GM10248 (cell line): ENCODE data around the gene PRKG1.

ENCODE experiments used
- CTCF ChIA-PET: fragments of 300-600 bp; sonication (Branson Sonifier 250); formaldehyde crosslinking; extraction: SDS; loops from one replicate; lab custom pipeline; 2021; ENCODE audit warnings: antibody characterized with exemption; lab: Yijun Ruan, JAX
- POLR2A ChIA-PET: fragments of 350-650 bp; sonication (Branson Sonifier 250); formaldehyde crosslinking; extraction: SDS; loops from one replicate; lab custom pipeline; 2020; ENCODE audit warnings: antibody characterized with exemption; lab: Yijun Ruan, JAX
- DNase-seq: peaks from one replicate; pipeline ENCODE4 v3.0.0; 2012; ENCODE audit errors: extremely low spot score
- TF ChIP-seq, protein P1 (sequence below): IDR thresholded peaks from 2 replicates; pipeline ENCODE4 v1.5.1; 2012; ENCODE audit warnings: mild to moderate bottlenecking, low read depth; ENCODE audit errors: extremely low read depth, missing control alignments, control extremely low read depth

Gene PRKG1

DNA sequence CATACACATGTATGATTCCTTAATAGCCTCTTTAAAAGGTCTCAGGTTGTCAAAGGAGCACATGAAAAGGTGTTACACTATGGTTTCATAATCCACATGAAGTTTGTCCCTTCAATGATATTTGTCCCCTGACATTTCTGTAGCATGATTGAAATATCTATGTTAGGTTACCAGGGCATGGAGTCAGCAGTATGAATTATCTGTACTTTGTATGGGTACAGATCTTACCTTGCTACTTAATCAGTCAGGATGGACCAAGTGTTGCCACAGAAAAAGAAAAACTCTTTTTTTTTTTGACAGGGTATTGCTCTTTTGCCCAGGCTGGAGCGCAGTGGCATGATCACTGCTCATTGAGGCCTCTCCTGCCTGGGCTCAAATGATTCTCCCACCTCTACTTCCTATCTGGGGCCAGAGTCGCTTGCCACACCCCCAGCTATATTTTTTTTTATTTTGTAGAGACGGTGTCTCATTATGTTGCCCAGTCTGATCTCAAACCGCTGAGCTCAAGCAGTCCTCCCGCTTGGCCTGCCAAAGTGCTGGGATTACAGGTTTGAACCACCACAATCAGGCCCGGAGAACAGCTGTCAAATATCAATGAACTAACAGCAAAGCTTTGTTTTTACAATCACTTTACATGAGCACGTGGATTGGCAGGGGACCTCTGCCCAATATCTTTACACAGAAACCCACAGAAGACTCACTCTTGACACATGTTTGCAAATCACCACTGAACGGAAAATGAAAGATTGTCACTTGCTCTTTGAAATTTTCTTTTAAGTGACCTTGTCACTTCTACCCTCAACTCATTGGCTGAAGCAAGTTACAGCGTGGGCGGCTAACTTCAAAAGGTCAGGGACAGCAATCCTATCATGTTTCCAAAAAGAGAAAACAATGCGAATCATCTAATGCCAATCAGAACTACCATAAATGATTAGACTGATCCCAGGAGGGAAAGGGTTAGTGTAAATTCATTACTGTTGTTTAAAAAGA is 140.2 kb downstream of the PRKG1 start:
- POLR2A ChIA-PET: no interaction called here
- TF ChIP-seq, protein P1, sequence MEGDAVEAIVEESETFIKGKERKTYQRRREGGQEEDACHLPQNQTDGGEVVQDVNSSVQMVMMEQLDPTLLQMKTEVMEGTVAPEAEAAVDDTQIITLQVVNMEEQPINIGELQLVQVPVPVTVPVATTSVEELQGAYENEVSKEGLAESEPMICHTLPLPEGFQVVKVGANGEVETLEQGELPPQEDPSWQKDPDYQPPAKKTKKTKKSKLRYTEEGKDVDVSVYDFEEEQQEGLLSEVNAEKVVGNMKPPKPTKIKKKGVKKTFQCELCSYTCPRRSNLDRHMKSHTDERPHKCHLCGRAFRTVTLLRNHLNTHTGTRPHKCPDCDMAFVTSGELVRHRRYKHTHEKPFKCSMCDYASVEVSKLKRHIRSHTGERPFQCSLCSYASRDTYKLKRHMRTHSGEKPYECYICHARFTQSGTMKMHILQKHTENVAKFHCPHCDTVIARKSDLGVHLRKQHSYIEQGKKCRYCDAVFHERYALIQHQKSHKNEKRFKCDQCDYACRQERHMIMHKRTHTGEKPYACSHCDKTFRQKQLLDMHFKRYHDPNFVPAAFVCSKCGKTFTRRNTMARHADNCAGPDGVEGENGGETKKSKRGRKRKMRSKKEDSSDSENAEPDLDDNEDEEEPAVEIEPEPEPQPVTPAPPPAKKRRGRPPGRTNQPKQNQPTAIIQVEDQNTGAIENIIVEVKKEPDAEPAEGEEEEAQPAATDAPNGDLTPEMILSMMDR: no peak
- CTCF ChIA-PET: interaction anchor here (1.3 kb wide), 1 partner anchor 175 kb away, joined by 3 read pairs; no protein-coding TSS in a partner anchor
- DNase-seq: no peak

DNA sequence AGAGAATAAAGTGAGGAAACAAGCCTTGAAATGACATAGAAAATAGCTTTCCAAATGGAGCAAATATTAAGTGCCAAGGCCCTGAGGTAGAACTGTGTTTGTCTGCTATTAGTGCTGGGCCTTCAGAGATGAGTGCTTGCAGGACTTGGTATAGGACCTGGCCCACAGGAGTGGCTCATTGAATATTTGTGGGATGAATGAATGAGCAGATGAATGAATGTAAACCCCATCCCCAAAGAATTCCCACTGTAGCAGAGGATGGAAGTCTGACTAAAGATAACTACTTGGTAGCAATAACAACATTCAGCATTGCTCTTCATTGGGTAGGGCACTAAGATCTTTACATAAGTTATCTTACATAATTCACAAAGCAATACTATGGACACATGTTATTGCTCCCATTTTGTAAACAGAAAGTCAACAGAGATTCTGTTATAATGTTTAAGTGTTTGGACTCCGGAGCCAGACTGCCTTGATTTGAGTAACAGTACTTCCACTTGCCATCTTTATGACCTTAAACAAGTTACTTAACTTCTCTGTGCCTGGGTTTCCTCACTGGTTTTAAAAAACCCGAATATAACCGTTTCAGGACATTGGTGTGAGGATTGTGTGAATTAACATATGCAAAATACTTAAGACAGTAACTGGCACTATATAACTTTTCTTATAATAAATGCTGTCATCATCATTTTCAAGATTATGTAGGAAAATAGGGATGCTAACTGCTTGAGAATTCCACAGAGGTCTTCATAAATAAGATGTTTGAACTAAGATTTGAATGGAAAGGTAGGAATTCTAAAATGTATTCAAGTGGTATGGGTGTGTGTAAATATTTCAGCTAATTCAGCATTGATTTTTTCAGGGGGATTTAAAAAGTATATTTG is 141.9 kb downstream of the PRKG1 start:
- TF ChIP-seq, protein P1: no peak
- DNase-seq: no peak
- ChIA-PET CTCF (no interaction called here), POLR2A (no interaction called here)

DNA sequence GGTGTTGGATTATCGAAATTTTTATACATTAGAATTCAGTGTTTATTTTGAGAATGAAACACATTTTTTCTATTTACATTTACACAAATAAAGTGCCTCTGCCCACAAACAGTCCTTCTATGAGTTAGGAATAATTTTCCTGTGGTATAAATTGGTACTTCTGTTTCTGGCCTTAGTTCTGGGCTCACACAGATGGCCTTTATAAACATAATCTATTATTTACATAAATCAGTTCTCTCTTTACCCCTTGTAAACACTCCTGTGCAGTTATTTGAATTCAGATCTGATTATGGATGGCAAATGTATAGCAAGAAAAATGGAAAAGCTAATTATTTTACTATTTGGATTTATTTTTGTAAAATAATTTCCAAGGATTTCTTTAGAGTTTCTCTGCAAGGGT is 143.2 kb downstream of the PRKG1 start:
- ChIA-PET CTCF (no interaction called here), POLR2A (no interaction called here)
- TF ChIP-seq, protein P1: no peak
- DNase-seq: no peak

DNA sequence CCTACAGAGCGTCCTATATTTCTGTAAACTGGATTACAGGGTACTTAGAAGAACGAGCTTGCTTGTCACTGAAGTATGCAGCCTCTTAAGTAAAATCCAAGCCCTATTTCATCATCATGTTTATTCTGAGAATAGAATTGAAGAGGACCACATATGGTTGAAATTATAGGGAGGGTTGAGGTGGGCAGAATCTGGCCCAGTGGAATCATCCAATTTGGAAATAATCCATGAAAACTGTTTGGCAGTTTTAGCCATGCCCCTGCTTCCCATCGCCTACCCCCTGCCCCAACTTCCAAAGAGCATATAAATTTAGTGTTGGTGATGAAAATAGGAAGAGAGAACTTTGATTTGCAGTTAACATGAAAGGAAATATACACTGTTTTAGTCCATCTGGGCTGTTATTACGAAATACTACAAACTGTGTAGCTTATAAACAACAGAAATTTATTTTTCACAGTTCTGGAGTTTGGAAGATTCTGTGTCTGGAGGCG is 150.4 kb downstream of the PRKG1 start:
- DNase-seq: no peak
- TF ChIP-seq, protein P1: no peak
- ChIA-PET POLR2A (no interaction called here), CTCF (no interaction called here)

DNA sequence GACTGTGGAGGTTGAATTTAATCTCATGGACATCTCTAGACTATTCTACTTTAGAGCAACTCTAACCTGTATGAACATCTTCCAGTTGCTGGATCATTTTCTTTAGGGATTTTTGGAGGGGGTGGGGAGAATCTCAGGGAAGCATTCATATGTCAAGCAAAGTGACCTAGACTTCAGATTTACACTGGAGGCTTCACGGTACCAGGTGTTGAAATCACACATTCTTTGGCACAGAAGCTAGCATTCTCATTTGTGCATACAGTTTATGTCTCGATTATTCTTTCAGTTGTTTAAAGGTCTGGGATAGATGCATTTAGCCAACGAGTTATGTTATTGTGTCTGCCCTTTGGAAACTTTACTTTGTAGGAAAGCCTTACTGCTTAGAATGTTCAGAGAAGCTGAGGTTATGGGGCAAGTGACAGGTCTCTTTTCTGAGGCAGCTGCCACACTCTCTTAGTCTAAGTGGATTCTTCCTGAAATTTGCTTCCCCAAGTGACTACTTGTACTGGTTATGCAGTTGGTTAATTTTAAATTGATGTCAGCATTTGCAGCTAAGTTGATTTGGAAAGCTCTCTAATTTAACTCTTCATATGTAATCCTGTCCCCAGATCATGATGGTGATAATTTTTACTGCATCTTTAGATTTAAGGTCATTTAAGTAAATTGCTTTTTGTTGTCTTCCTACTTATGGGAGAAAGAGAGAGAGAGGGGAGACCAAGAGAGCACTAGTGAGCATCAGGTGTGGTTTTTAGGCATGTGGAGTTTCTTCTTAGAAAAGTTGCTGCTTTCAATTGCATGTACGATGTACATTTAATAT is 153.8 kb downstream of the PRKG1 start:
- TF ChIP-seq, protein P1: no peak
- ChIA-PET POLR2A (no interaction called here), CTCF (no interaction called here)
- no peak for DNase-seq
